ENCODE results near the gene PCSK9.

Gene PCSK9

DNA sequence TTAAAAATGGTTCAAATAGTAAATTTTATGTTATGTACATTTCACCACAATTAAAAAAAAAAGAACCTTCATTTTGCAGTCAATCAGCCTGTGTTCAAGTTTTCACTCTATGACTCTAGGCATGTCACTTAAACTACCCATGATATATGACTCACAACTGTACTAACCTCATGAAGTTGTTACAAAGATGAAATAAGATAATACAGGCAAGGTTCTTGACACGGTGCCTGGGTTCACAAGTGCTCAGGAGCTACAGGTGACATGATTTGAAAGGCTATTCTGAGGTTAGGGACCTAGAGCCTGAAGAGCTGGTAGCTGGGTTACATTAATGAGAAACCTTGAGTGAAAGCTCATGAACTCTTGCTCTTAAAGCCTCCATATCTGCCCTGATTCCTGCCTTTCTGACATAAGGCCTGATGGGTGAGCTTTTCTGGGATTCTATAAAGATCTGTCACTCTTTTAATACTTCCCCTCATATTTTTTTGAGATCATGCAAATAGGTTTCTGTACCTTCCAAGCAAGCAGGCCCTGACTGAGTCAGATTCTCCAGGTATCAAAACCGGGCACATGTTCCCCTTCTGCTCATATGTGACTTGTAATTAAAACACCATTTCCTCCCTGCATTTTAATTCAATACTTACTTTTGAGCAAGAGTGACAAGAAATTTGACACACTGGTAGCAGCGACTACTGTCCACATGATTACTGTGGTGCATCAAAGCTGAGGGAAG, 34.0 kb downstream of the PCSK9 start:
- DNase-seq (ENCODE audit: extremely low read depth, low read depth), result no peak
- TF ChIP-seq, protein P1, sequence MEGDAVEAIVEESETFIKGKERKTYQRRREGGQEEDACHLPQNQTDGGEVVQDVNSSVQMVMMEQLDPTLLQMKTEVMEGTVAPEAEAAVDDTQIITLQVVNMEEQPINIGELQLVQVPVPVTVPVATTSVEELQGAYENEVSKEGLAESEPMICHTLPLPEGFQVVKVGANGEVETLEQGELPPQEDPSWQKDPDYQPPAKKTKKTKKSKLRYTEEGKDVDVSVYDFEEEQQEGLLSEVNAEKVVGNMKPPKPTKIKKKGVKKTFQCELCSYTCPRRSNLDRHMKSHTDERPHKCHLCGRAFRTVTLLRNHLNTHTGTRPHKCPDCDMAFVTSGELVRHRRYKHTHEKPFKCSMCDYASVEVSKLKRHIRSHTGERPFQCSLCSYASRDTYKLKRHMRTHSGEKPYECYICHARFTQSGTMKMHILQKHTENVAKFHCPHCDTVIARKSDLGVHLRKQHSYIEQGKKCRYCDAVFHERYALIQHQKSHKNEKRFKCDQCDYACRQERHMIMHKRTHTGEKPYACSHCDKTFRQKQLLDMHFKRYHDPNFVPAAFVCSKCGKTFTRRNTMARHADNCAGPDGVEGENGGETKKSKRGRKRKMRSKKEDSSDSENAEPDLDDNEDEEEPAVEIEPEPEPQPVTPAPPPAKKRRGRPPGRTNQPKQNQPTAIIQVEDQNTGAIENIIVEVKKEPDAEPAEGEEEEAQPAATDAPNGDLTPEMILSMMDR (IDR thresholded peaks at IDR 0.05; ENCODE audit: low read depth, low read length), result no peak

DNA sequence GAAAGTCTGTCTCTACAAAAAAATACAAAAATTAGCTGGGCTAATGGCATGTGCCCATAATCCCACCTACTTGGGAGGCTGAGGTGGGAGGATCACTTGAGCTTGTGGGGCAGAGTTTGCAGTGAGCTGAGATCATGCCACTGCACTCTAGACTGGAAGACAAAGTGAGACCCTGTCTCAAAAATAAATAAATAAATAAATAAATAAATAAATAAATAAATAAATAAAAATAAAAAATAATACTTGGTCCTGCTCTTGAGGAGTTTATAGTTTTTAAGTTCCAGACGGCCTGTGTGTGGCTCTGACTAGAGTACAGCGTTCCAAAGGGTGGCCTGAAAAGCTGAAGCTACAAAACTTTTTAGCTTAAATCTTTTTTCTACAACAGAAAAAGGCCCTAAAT, 35.1 kb downstream of the PCSK9 start:
- no peak for DNase-seq (ENCODE audit: extremely low read depth, low read depth)
- TF ChIP-seq, protein P1 (IDR thresholded peaks at IDR 0.05; ENCODE audit: low read depth, low read length), result no peak

DNA sequence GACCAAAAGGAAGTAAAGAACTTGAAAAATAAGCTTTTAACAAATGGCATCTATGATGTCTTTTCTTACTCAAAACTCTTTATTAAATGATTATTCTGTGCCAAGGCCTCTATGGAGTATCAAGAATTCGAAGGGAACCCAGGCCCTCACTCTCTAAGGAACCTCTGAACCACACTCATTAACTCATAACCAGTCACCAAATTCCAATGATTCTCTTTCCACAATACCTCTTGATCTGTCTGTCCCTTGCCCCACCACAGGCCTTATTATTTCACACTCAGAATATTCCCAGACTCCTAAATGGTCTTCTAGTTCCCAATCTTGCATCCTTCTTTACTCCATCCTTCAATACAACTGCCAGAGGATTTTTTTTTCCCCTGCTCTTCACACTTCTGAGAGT, 37.0 kb downstream of the PCSK9 start:
- no peak for DNase-seq (ENCODE audit: extremely low read depth, low read depth)
- TF ChIP-seq, protein P1 (IDR thresholded peaks at IDR 0.05; ENCODE audit: low read depth, low read length), result no peak

DNA sequence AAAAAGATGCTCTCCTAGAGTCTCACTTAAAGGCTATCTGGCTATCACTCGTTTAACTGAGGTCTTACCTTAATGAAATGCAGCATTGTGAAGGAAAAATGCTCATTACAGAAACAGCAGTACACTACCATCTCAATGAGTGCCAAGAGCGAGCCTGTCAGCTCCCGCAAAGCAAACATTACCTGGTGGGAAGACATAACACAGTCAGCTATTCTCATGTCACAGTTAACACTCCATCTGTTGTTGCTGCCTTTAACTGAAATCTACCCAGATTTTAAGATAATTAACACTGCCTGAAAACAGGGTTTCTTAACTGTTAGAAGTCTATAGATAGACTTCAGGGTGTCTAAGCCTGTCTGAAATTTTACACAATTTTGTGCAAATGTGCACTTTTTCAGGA, 39.1 kb downstream of the PCSK9 start:
- no peak for DNase-seq (ENCODE audit: extremely low read depth, low read depth)
- TF ChIP-seq, protein P1 (IDR thresholded peaks at IDR 0.05; ENCODE audit: low read depth, low read length), result no peak

DNA sequence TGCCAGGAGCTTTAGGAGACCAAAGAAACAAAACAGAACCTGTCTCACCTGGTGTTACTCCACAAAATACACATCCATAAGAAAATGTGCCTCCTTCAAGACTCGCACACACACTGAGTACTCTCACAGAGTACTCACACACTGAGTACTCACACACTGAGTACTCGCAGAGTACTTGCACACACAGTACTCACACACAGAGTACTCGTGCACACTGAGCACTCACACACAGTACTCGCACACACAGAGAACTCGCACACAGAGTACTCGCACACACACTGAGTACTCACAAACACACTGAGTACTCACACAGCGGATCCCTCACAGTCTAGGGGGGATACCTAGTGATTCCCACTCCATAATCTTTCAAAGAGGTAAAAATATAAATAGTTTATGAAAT, 40.3 kb downstream of the PCSK9 start:
- DNase-seq (ENCODE audit: extremely low read depth, low read depth), result no peak
- TF ChIP-seq, protein P1 (IDR thresholded peaks at IDR 0.05; ENCODE audit: low read depth, low read length), result no peak

DNA sequence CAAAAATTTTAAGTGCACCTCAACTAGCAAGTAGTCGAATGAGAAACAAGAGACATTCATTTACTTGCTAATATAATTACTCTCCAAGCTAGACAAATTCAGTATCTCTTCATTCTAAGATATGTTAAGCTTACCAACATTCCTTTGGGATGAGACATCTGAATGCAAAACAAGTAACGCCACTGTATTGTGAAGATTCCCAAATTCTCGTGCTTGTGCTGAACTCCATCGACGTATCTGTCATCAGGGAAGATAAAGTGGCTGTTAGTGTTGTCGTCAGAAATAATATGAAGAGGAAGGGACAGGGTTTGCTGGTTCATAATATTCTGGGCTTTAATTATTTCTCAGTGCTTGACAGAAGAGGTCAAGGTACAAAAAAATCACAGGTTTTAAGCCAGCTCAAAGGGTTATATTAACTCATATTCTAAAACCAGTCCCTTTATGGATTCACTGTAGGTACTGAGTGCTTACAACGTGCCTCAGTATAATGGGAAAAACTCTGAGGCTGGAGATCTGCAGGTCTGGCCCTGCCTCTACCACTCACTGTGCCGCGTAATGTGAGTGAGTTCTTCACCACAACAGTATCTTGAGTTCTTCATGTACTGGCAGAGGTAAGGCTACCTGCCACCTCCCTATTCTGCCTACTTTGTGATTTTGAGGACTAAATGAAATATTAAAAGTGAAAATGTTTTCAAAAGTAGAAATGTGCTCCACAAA, 42.0 kb downstream of the PCSK9 start:
- TF ChIP-seq, protein P1 (IDR thresholded peaks at IDR 0.05; ENCODE audit: low read depth, low read length), result no peak
- no peak for DNase-seq (ENCODE audit: extremely low read depth, low read depth)

DNA sequence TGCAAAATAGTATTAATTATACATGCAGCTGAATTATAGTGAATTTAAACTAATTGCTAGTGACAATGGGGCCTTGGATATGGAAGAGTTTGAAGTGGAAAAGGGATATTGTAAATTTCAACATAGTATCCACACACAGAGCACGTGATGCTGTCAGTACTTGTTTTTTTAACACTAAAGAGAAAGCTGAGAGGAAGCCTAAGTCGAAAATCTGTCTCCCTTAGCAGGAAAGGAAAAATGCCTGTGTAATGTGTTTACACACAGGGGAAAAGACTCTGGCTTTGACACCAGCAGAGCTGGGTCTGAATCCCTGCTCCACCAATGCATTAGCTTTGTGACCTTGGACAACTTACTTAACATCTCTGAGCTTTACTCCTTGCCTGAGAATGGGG, 42.6 kb downstream of the PCSK9 start:
- DNase-seq (ENCODE audit: extremely low read depth, low read depth), result no peak
- TF ChIP-seq, protein P1 (IDR thresholded peaks at IDR 0.05; ENCODE audit: low read depth, low read length), result no peak
